Measurements from ENCODE around the gene ITPA. TPM values are rescaled to one million over a fixed set of nuclear protein-coding genes. Genes with fewer than 3 reads are reported as not detected.
A peak's percentile ranks its signal among the peaks of the same experiment; 100 is the strongest.

The ITPA gene
- total RNA-seq, 4 donors from 2014 or later = 58.3 to 81.3 (median 68.2) TPM

DNA sequence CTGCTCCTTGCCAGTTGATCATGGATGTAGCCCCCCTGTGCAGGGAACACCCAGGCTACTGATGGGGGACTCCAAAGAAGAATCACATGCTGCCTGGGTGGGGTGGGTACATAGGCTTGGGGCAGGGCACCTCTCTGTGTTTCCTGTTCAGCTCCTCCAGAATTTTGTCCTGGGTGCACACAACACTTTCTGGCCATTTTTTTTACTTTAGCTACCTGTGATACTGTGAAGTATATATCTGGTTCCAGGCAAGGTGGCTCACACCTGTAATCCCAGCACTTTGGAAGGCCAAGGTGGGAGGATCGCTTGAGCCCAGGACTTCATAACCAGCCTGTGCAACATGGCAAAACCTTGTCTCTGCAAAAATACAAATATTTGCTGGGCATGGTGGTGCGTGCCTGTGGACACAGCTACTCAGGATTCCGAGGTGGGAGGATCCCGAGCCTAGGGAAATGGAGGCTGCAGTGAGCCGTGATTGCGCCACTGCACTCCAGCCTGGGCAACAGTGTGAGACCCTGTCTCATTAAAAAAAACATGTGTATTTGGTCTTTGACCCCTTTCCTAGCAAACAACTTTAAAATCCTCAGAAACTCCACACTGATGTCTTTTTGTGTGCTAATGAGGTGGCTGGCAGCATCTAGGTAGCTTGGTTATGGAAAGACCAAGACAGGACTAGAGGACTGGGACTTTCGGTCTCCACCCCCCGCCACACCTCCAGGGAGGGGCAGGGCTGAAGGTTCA lies 15.6 kb downstream of the ITPA start:
- WGBS, 2 donors = 90 to 93% methylated on average over 8 of the region's 8 CpGs
- Histone ChIP-seq H3K4me1 (peaks cover 34 to 48% of the 10 kb centered on the region in 2 donors), H3K36me3 (peaks cover 0 to 14% of the 10 kb centered on the region in 2 donors), H3K27me3 (no peaks in the 10 kb centered on the region), H3K27ac (peak overlapping the region; percentile 22 to 95 (median 93)), H3K9me3 (no peaks in the 10 kb centered on the region), H3K4me3 (replicated peaks in 1 of 3) (no peak overlapping the region)
- DNase-seq = no peak
- TF ChIP-seq, protein P1, sequence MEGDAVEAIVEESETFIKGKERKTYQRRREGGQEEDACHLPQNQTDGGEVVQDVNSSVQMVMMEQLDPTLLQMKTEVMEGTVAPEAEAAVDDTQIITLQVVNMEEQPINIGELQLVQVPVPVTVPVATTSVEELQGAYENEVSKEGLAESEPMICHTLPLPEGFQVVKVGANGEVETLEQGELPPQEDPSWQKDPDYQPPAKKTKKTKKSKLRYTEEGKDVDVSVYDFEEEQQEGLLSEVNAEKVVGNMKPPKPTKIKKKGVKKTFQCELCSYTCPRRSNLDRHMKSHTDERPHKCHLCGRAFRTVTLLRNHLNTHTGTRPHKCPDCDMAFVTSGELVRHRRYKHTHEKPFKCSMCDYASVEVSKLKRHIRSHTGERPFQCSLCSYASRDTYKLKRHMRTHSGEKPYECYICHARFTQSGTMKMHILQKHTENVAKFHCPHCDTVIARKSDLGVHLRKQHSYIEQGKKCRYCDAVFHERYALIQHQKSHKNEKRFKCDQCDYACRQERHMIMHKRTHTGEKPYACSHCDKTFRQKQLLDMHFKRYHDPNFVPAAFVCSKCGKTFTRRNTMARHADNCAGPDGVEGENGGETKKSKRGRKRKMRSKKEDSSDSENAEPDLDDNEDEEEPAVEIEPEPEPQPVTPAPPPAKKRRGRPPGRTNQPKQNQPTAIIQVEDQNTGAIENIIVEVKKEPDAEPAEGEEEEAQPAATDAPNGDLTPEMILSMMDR (IDR thresholded peaks at IDR 0.05) = no peak
- no peak for TF ChIP-seq POLR2A (IDR thresholded peaks at IDR 0.05)
- intact Hi-C loops (cut with DNase I) = no loop called here

DNA sequence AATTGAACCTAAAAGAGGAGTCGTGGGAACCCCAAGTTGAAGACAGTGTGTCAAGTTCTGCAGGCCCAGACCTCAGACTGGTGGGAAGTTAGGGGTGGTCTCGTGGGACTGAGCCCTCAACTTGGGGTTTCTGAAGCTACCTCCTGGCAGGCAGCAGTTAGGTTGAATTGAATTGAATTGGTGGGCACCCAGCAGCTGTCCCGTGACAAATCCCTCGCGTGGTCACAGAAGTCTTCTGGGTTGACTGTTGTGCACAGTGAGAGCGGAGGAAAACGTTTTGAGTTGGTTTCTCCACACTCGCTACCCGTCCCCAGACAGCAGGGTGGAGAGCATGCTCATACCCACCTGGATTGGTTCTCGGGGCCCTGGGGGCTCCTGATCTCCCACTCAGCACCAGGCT lies 16.8 kb downstream of the ITPA start:
- WGBS, 2 donors = 91 to 93% methylated on average over 8 to 10 of the region's 10 CpGs
- intact Hi-C loops (cut with DNase I) = no loop called here

DNA sequence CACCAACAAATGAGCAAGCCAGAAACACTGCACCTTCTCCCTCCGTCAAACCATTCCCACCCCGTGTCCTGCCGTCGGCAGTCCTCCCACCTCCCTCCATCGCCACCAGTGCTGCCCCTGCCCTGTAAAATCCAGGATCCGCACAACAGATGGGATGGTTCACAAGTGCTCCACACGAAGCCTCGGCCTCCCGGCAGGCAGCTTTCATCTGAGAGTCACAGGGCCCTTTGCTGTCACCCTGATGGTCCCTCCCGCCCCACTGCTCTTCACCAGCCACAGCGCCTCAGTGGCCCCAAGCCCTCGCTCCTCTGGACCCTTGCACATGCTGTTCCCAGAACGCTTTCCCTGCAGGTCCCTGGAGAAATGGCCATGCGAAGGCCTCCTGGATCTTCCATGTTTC lies 17.6 kb downstream of the ITPA start:
- 94 to 96% methylated on average over 14 of the region's 14 CpGs for WGBS, 2 donors
- TF ChIP-seq, protein P1 (IDR thresholded peaks at IDR 0.05) = no peak
- no peak for TF ChIP-seq POLR2A (IDR thresholded peaks at IDR 0.05)
- intact Hi-C loops (cut with DNase I) = no loop called here

More for the DNA sequence above, 16.8 kb downstream of the ITPA start:
- DNase-seq = no peak
- Histone ChIP-seq H3K9me3 (no peaks in the 10 kb centered on the region), H3K36me3 (peaks cover 6 to 25% of the 10 kb centered on the region in 2 donors), H3K27ac (no peak overlapping the region), H3K4me3 (replicated peaks in 1 of 3) (no peak overlapping the region), H3K27me3 (no peaks in the 10 kb centered on the region), H3K4me1 (peaks cover 30 to 41% of the 10 kb centered on the region in 2 donors)
- TF ChIP-seq, protein P1 (IDR thresholded peaks at IDR 0.05) = no peak
- no peak for TF ChIP-seq POLR2A (IDR thresholded peaks at IDR 0.05)

DNA sequence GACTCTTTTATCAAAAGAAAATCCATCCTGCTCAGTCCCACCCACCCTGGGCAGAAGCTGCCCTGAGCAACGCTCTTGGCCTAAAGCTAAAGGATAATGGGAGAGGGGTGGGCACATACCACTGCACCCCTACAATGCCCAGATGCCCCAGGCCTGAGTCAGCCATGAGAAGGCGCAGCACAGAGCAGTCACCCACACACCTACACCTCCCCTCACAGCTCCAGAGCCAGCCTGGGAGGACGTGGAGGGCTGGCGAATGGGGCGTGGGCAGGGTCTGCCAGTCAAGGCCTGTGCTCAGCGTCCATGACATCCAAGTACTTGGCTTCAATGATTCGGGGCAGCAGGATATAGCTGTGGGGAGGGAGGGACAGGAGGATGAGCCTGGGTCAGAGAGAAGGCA lies 18.2 kb downstream of the ITPA start:
- 66 to 88% methylated on average over 6 of the region's 7 CpGs for WGBS, 2 donors
- intact Hi-C loops (cut with DNase I) = no loop called here

More for the DNA sequence above, 17.6 kb downstream of the ITPA start:
- H3K4me1 ChIP-seq = peaks cover 22 to 34% of the 10 kb centered on the region in 2 donors
- peaks cover 8 to 31% of the 10 kb centered on the region in 2 donors for H3K36me3 ChIP-seq
- no peak overlapping the region for H3K4me3 ChIP-seq (replicated peaks in 1 of 3)
- H3K9me3 ChIP-seq = no peaks in the 10 kb centered on the region
- H3K27me3 ChIP-seq = no peaks in the 10 kb centered on the region
- DNase-seq = no peak
- peak overlapping the region in 1 of 3 donors; percentile 35 for H3K27ac ChIP-seq

More for the DNA sequence above, 18.2 kb downstream of the ITPA start:
- TF ChIP-seq, protein P1 (IDR thresholded peaks at IDR 0.05) = no peak
- no peak for TF ChIP-seq POLR2A (IDR thresholded peaks at IDR 0.05)
- H3K36me3 ChIP-seq = peaks cover 8 to 31% of the 10 kb centered on the region in 2 donors
- H3K9me3 ChIP-seq = no peaks in the 10 kb centered on the region
- H3K27me3 ChIP-seq = no peaks in the 10 kb centered on the region
- peak overlapping the region in 1 of 3 donors; percentile 35 for H3K27ac ChIP-seq
- H3K4me3 ChIP-seq (replicated peaks in 1 of 3) = no peak overlapping the region
- peaks cover 18 to 28% of the 10 kb centered on the region in 2 donors for H3K4me1 ChIP-seq
- no peak for DNase-seq
